Liver (tissue), 10 donors: ENCODE data around the gene RBMX. TPM values are rescaled to one million over a fixed set of nuclear protein-coding genes. Genes with fewer than 3 reads are reported as not detected.

ENCODE experiments used
- DNase-seq: peaks from one replicate; pipeline ENCODE4 v3.0.0-alpha.2; 2017; ENCODE audit warnings: low spot score
- H3K27ac ChIP-seq, 2 donors: one replicate each; pipeline ENCODE4 v1.7.0; 2013; ENCODE audit warnings: inconsistent platforms in 2 of 2, low read length in 2 of 2, control low read depth in 1 of 2, low read depth in 1 of 2, mild to moderate bottlenecking in 1 of 2
- H3K27me3 ChIP-seq, 4 donors: one replicate each; pipeline versions ENCODE4 v1.6.1 to v1.7.0; 2013; ENCODE audit warnings: low read length in 3 of 4, inconsistent platforms in 1 of 4, mild to moderate bottlenecking in 1 of 4, moderate library complexity in 1 of 4; ENCODE audit not compliant: control insufficient read depth in 4 of 4, insufficient read depth in 4 of 4
- H3K36me3 ChIP-seq, 4 donors: one replicate each; pipeline versions ENCODE4 v1.6.1 to v1.7.0; 2013; ENCODE audit warnings: low read length in 3 of 4, mild to moderate bottlenecking in 3 of 4, low read depth in 1 of 4, moderate library complexity in 1 of 4; ENCODE audit not compliant: control insufficient read depth in 4 of 4, insufficient read depth in 3 of 4
- H3K4me1 ChIP-seq, 4 donors: one replicate each; pipeline versions ENCODE4 v1.6.1 to v1.7.0; 2013; ENCODE audit warnings: low read length in 3 of 4, mild to moderate bottlenecking in 3 of 4, moderate library complexity in 1 of 4; ENCODE audit not compliant: control insufficient read depth in 4 of 4, insufficient read depth in 4 of 4
- H3K4me3 ChIP-seq, 3 donors: one replicate each; pipeline versions ENCODE4 v1.6.1 to v1.7.0; 2013; ENCODE audit warnings: low read length in 3 of 3, control low read depth in 1 of 3, low read depth in 1 of 3, mild to moderate bottlenecking in 1 of 3
- H3K9ac ChIP-seq, 2 donors: one replicate each; pipeline ENCODE4 v1.7.0; 2013; ENCODE audit warnings: low read length in 2 of 2, mild to moderate bottlenecking in 2 of 2, moderate library complexity in 2 of 2, control low read depth in 1 of 2, low read depth in 1 of 2
- H3K9me3 ChIP-seq, 4 donors: one replicate each; pipeline versions ENCODE4 v1.6.1 to v1.7.0; 2013; ENCODE audit warnings: low read length in 3 of 4; ENCODE audit not compliant: control insufficient read depth in 4 of 4
- ATF3 ChIP-seq: IDR thresholded peaks from 2 replicates; pipeline ENCODE4 v1.6.1; 2016; ENCODE audit warnings: antibody characterized with exemption
- FOXA1 ChIP-seq: IDR thresholded peaks from 2 replicates; pipeline ENCODE4 v1.6.1; 2016; ENCODE audit warnings: antibody characterized with exemption
- GABPA ChIP-seq, 2 donors: IDR thresholded peaks in 1 of 2; conservative IDR thresholded peaks in 1 of 2; 2 replicates each; pipeline ENCODE4 v1.6.1; 2016; ENCODE audit warnings: antibody characterized with exemption in 2 of 2, mild to moderate bottlenecking in 1 of 2, moderate library complexity in 1 of 2
- HNF4A ChIP-seq, 2 donors: conservative IDR thresholded peaks; 2 replicates each; pipeline ENCODE4 v1.6.1; 2016; ENCODE audit warnings: antibody characterized with exemption in 2 of 2, mild to moderate bottlenecking in 2 of 2
- HNF4G ChIP-seq: IDR thresholded peaks from 2 replicates; pipeline ENCODE4 v1.6.1; 2016; ENCODE audit warnings: antibody characterized with exemption
- MAX ChIP-seq: IDR thresholded peaks from 2 replicates; pipeline ENCODE4 v1.6.1; 2016; ENCODE audit warnings: antibody characterized with exemption
- NR2F2 ChIP-seq: IDR thresholded peaks from 2 replicates; pipeline ENCODE4 v1.6.1; 2016; ENCODE audit warnings: antibody characterized with exemption
- RXRA ChIP-seq, 2 donors: IDR thresholded peaks; 2 replicates each; pipeline ENCODE4 v1.6.1; 2017 to 2018; ENCODE audit warnings: antibody characterized with exemption in 2 of 2, mild to moderate bottlenecking in 1 of 2
- TAF1 ChIP-seq: conservative IDR thresholded peaks from 2 replicates; pipeline ENCODE4 v1.6.1; 2016; ENCODE audit warnings: antibody characterized with exemption, mild to moderate bottlenecking
- YY1 ChIP-seq: IDR thresholded peaks from 2 replicates; pipeline ENCODE4 v1.6.1; 2016; ENCODE audit warnings: antibody characterized with exemption, mild to moderate bottlenecking
- WGBS: extraction: QIAGEN DNeasy Blood & Tissue Kit; methylation state at CpG from one replicate; pipeline ENCODE4 v1.1.7; 2013; 5-methylcytosine and 5-hydroxymethylcytosine counted together
- polyA plus RNA-seq, 2 donors: library from polyadenylated mRNA; stranded (reverse) in 1 of 2; unstranded in 1 of 2; fragments of 200-250 nt in 1 of 2; fragments of >200 nt in 1 of 2; fragmentation: Nextera tagmentation in 1 of 2; extraction: Ambion mirVana in 1 of 2; gene quantifications; one replicate each; pipeline versions ENCODE4 v1.2.1 to v1.2.3, GENCODE V29; 2013 to 2015
- small RNA-seq: library from RNA; depleted of rRNA; stranded (forward); fragments of <200 nt; gene quantifications from one replicate; pipeline ENCODE3, GENCODE V24; 2014
- total RNA-seq, 2 donors: library from RNA; depleted of rRNA; stranded (reverse); fragments of >200 nt; gene quantifications; one replicate each; pipeline ENCODE4 v1.2.3, GENCODE V29; 2014
- TF ChIP-seq, protein P1 (sequence below): IDR thresholded peaks from 2 replicates; pipeline ENCODE4 v1.6.1; 2016; ENCODE audit warnings: antibody characterized with exemption, mild to moderate bottlenecking
- donor health status: healthy.
- donor health status: healthy.
- donor health status: healthy.
- donor health status: healthy.
- donor health status: healthy.

Gene RBMX
- total and polyA plus RNA-seq, 4 donors: 29.3 to 93.6 (median 63.2) TPM

GRCh38 chrX:136825771-136826170 lies 54.8 kb downstream of the RBMX start:
- Histone ChIP-seq H3K9ac (no peak overlapping the region), H3K27ac (no peak overlapping the region), H3K36me3 (peaks cover 0 to 2% (median 0%) of the 10 kb centered on the region in 4 donors), H3K4me3 (no peak overlapping the region), H3K4me1 (no peaks in the 10 kb centered on the region), H3K27me3 (no peaks in the 10 kb centered on the region), H3K9me3 (no peaks in the 10 kb centered on the region)
- TF ChIP-seq MAX: no peak
- no peak for TF ChIP-seq GABPA (IDR thresholded peaks at IDR 0.05 in 1 of 2, conservative IDR thresholded peaks at IDR 0.05 in 1 of 2)
- no peak for TF ChIP-seq ATF3
- TF ChIP-seq, protein P1, sequence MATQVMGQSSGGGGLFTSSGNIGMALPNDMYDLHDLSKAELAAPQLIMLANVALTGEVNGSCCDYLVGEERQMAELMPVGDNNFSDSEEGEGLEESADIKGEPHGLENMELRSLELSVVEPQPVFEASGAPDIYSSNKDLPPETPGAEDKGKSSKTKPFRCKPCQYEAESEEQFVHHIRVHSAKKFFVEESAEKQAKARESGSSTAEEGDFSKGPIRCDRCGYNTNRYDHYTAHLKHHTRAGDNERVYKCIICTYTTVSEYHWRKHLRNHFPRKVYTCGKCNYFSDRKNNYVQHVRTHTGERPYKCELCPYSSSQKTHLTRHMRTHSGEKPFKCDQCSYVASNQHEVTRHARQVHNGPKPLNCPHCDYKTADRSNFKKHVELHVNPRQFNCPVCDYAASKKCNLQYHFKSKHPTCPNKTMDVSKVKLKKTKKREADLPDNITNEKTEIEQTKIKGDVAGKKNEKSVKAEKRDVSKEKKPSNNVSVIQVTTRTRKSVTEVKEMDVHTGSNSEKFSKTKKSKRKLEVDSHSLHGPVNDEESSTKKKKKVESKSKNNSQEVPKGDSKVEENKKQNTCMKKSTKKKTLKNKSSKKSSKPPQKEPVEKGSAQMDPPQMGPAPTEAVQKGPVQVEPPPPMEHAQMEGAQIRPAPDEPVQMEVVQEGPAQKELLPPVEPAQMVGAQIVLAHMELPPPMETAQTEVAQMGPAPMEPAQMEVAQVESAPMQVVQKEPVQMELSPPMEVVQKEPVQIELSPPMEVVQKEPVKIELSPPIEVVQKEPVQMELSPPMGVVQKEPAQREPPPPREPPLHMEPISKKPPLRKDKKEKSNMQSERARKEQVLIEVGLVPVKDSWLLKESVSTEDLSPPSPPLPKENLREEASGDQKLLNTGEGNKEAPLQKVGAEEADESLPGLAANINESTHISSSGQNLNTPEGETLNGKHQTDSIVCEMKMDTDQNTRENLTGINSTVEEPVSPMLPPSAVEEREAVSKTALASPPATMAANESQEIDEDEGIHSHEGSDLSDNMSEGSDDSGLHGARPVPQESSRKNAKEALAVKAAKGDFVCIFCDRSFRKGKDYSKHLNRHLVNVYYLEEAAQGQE: no peak
- TF ChIP-seq HNF4G: no peak
- TF ChIP-seq YY1: no peak
- TF ChIP-seq TAF1: no peak
- no peak for TF ChIP-seq HNF4A (conservative IDR thresholded peaks at IDR 0.05)
- no peak for TF ChIP-seq RXRA (IDR thresholded peaks at IDR 0.05)
- no peak for TF ChIP-seq NR2F2
- no peak for TF ChIP-seq FOXA1
- DNase-seq: no peak
- 95% methylated on average over 2 of the region's 2 CpGs for WGBS

Small RNA genes within 50 kb of the gene (small RNA-seq; reads per million reads assigned to genes)
- not detected for gene SNORD61

Other genes with a start within 250 kb of the RBMX start
- under 1 TPM; 0.17 to 0.19 TPM for gene CD40LG, start 232.6 kb downstream of the RBMX start, total RNA-seq
- gene CD40LG, start 232.6 kb downstream of the RBMX start, polyA plus RNA-seq: under 1 TPM in 1 of 2 donors, not detected in 1; 0.13 TPM
- 1 to 10 TPM; 6.0 to 9.2 TPM for gene ARHGEF6, start 99.8 kb downstream of the RBMX start, total RNA-seq
- gene ARHGEF6, start 99.8 kb downstream of the RBMX start, polyA plus RNA-seq: 1 to 10 TPM; 1.6 to 2.4 TPM
- not detected for gene GPR101, start 153.3 kb upstream of the RBMX start, total RNA-seq
- not detected for gene GPR101, start 153.3 kb upstream of the RBMX start, polyA plus RNA-seq